HepG2 (cell line): Measurements from ENCODE around the gene LLGL1. TPM values are rescaled to one million over a fixed set of nuclear protein-coding genes. Genes with fewer than 3 reads are reported as not detected.

Source experiments
- ATAC-seq: fragments of 200-7000 bp; cut with Tn5 transposase; 3 replicates; pipeline ENCODE4 v1.9.1; 2020; ENCODE audit warnings: mild to moderate bottlenecking, moderate library complexity
- BruUV-seq: library from RNA; stranded (reverse); fragments of 400-500 nt; replicated peaks from 2 replicates; lab custom pipeline; 2021; lab: Mats Ljungman, UMichigan
- CTCF ChIA-PET: fragments of 300-600 bp; formaldehyde crosslinking; extraction: SDS; loops from one replicate; lab custom pipeline; 2021; ENCODE audit warnings: low total read pairs, inconsistent platforms, low intra/inter-chr PET ratio; lab: Yijun Ruan, JAX
- POLR2A ChIA-PET: fragments of 350-600 bp; sonication (Branson Sonifier 250); formaldehyde crosslinking; loops from one replicate; lab custom pipeline; 2020; ENCODE audit warnings: antibody characterized with exemption, inconsistent platforms; lab: Yijun Ruan, JAX
- DNase-seq: peaks from one replicate; pipeline ENCODE4 v3.0.0-alpha.2; 2015; ENCODE audit warnings: low spot score
- FAIRE-seq: peaks from 3 replicates; lab custom pipeline; 2011; peaks lifted over from hg19 to GRCh38; lab: Jason Lieb, UNC
- H2AFZ ChIP-seq: one replicate; pipeline ENCODE4 v1.6.1; 2011; ENCODE audit warnings: low read length, inconsistent platforms
- H3K27ac ChIP-seq: fragments of 300-600 bp; 3 replicates; pipeline ENCODE4 v1.8.0; 2011; ENCODE audit warnings: mixed run types, mild to moderate bottlenecking, mixed read lengths, low read length, inconsistent platforms; ENCODE audit not compliant: insufficient read depth; ENCODE audit errors: extremely low read length
- H3K27me3 ChIP-seq, 2 experiments: fragments of 200-600 bp in 1 of 2; 2 replicates in 1 of 2; 3 replicates in 1 of 2; pipeline versions ENCODE4 v1.6.0 to v1.8.0; 2011; ENCODE audit warnings: low read length in 2 of 2, mild to moderate bottlenecking in 2 of 2, moderate library complexity in 2 of 2, inconsistent platforms in 1 of 2; ENCODE audit not compliant: insufficient read depth in 2 of 2, control insufficient read depth in 1 of 2
- H3K36me3 ChIP-seq, 2 experiments: fragments of 200-600 bp in 1 of 2; replicated peaks in 1 of 2; 2 replicates in 1 of 2; 3 replicates in 1 of 2; pipeline versions ENCODE4 v1.5.1 to v1.8.0; 2011; ENCODE audit warnings: low read length in 2 of 2, inconsistent platforms in 1 of 2; ENCODE audit not compliant: insufficient read depth in 2 of 2, control insufficient read depth in 1 of 2
- H3K4me1 ChIP-seq: 2 replicates; pipeline ENCODE4 v1.5.1; 2012; ENCODE audit warnings: low read length, inconsistent platforms; ENCODE audit not compliant: insufficient read depth
- H3K4me2 ChIP-seq: 2 replicates; pipeline ENCODE4 v1.6.0; 2011; ENCODE audit warnings: low read depth, low read length, inconsistent platforms
- H3K4me3 ChIP-seq, 3 experiments: fragments of 200-600 bp in 1 of 3; sonication (generic), shearing (Covaris generic) in 1 of 3; replicated peaks in 1 of 3; 2 replicates each; pipeline ENCODE4 v1.5.1; 2011 to 2016; ENCODE audit warnings: low read length in 3 of 3, inconsistent platforms in 2 of 3, low read depth in 2 of 3, mild to moderate bottlenecking in 2 of 3, control low read depth in 1 of 3, mixed read lengths in 1 of 3; ENCODE audit not compliant: insufficient read depth in 1 of 3
- H3K79me2 ChIP-seq: one replicate; pipeline ENCODE4 v1.6.1; 2011; ENCODE audit warnings: low read length, inconsistent platforms; ENCODE audit not compliant: insufficient read depth
- H3K9ac ChIP-seq: 2 replicates; pipeline ENCODE4 v1.6.0; 2011; ENCODE audit warnings: mild to moderate bottlenecking, low read depth, low read length, inconsistent platforms; ENCODE audit not compliant: insufficient read depth
- H3K9me3 ChIP-seq: 2 replicates; pipeline ENCODE4 v1.5.1; 2012; ENCODE audit warnings: mild to moderate bottlenecking, low read length
- H4K20me1 ChIP-seq: 2 replicates; pipeline ENCODE4 v1.6.0; 2011; ENCODE audit warnings: inconsistent platforms, mild to moderate bottlenecking, low read length, moderate library complexity; ENCODE audit not compliant: insufficient read depth
- ARID3A ChIP-seq: IDR thresholded peaks from 2 replicates; pipeline ENCODE4 v1.6.1; 2012; ENCODE audit warnings: low read depth, low read length, improper control_type of control experiment
- ATF7-NPFF ChIP-seq: sonication (generic); formaldehyde crosslinking; IDR thresholded peaks from 2 replicates; pipeline ENCODE4 v1.8.1; 2023; ENCODE audit warnings: mild to moderate bottlenecking, low read depth, missing genetic modification reagents, moderate library complexity
- DMAP1 ChIP-seq: IDR thresholded peaks from 2 replicates; pipeline ENCODE4 v1.6.1; 2016
- HDAC6 ChIP-seq: fragments of 200-600 bp; sonication (generic); IDR thresholded peaks from 2 replicates; pipeline ENCODE4 v1.7.0; 2017; ENCODE audit warnings: mild to moderate bottlenecking, antibody characterized with exemption, low read length, low read depth
- NPAS2 ChIP-seq: sonication (generic); formaldehyde crosslinking; IDR thresholded peaks from 2 replicates; pipeline ENCODE4 v1.8.0; 2022; ENCODE audit warnings: mild to moderate bottlenecking, missing genetic modification reagents, borderline replicate concordance
- PATZ1 ChIP-seq: sonication (generic); formaldehyde crosslinking; IDR thresholded peaks from 2 replicates; pipeline ENCODE4 v1.4.0; 2020; ENCODE audit warnings: missing genetic modification reagents
- SIN3A ChIP-seq: IDR thresholded peaks from 2 replicates; pipeline ENCODE4 v1.6.1; 2011; ENCODE audit warnings: low read depth, mild to moderate bottlenecking, control low read depth, low read length, borderline replicate concordance
- ZFYVE20 ChIP-seq: sonication (generic); formaldehyde crosslinking; IDR thresholded peaks from 2 replicates; pipeline ENCODE4 v1.8.0; 2023; ENCODE audit warnings: low read depth, mild to moderate bottlenecking, moderate library complexity, missing genetic modification reagents, borderline replicate concordance
- ZXDC ChIP-seq: sonication (generic); formaldehyde crosslinking; IDR thresholded peaks from 2 replicates; pipeline ENCODE4 v1.5.0; 2020; ENCODE audit warnings: mild to moderate bottlenecking, missing genetic modification reagents
- WGBS: methylation state at CpG from one replicate; pipeline ENCODE4 v1.1.6; 2017; ENCODE audit warnings: low lambda C conversion rate; 5-methylcytosine and 5-hydroxymethylcytosine counted together
- in situ Hi-C: cut with HindIII; loops from 2 replicates; pipeline ENCODE4 v1.10.0; 2017; ENCODE audit warnings: low pct_unique_long_range_greater_than_20kb; ENCODE audit not compliant: extremely low pct_ligation_motif_present
- intact Hi-C: fragments of 100-400 bp; cut with micrococcal nuclease; formaldehyde crosslinking; loops from one replicate; pipeline ENCODE4 v1.10.0; 2022; ENCODE audit not compliant: unreplicated experiment
- polyA plus RNA-seq, 8 experiments: library from polyadenylated mRNA; depleted of rRNA in 3 of 8; stranded (reverse) in 7 of 8; unstranded in 1 of 8; fragments of >200 nt; fragmentation: Illumina TruSeq in 4 of 8; extraction: Trizol in 4 of 8; gene quantifications; 2 replicates each; pipeline versions ENCODE4 v1.2.1 to v1.2.3, GENCODE V29; 2011 to 2016; ENCODE audit warnings: low read depth in 4 of 8, missing spikeins in 1 of 8, mixed read lengths in 1 of 8; ENCODE audit not compliant: insufficient read depth in 1 of 8
- total RNA-seq, 5 experiments: library from RNA; depleted of rRNA; stranded (reverse); fragments of >200 nt; fragmentation: Illumina TruSeq; extraction: Trizol; gene quantifications; 2 replicates each; pipeline ENCODE4 v1.2.3, GENCODE V29; 2016; ENCODE audit warnings: low read depth in 1 of 5
- TF ChIP-seq, protein P1 (sequence below): sonication (generic); formaldehyde crosslinking; IDR thresholded peaks from 2 replicates; pipeline ENCODE4 v1.5.0; 2020; ENCODE audit warnings: missing genetic modification reagents
- TF ChIP-seq, protein P2 (sequence below): sonication (generic); formaldehyde crosslinking; IDR thresholded peaks from 2 replicates; pipeline ENCODE4 v1.9.0; 2021; ENCODE audit warnings: missing genetic modification reagents, mild to moderate bottlenecking, borderline replicate concordance
- TF ChIP-seq, protein P3 (sequence below): sonication (generic); formaldehyde crosslinking; IDR thresholded peaks from 2 replicates; pipeline ENCODE4 v1.5.1; 2020; ENCODE audit warnings: missing genetic modification reagents, mild to moderate bottlenecking, borderline replicate concordance

LLGL1 gene
- total and polyA plus RNA-seq, 2 of the 13 experiments (the other 11 are each of a cell fraction or from before 2014, with no cell fraction given), result 15.0 to 15.3 TPM

GRCh38 chr17:18194394-18194793 is 31.0 kb upstream of the LLGL1 start:
- ATAC-seq (no peak), DNase-seq (no peak), FAIRE-seq (no peak)
- H3K4me2 ChIP-seq, result no peak overlapping the region
- in situ Hi-C loops, result no loop called here
- H3K79me2 ChIP-seq, result peaks cover 92% of the 10 kb centered on the region
- no peak overlapping the region for H3K4me3 ChIP-seq
- ChIA-PET CTCF (no interaction called here), POLR2A (interaction anchor here (1.0 kb wide), 1 partner anchor 11 kb away, joined by 3 read pairs; the partner anchor contains the start of gene ALKBH5)
- H2AFZ ChIP-seq, result no peak overlapping the region
- no peaks in the 10 kb centered on the region for H3K27me3 ChIP-seq
- no peak overlapping the region for H3K27ac ChIP-seq
- H3K36me3 ChIP-seq, result peaks cover 40 to 69% of the 10 kb centered on the region in 2 experiments
- 100% methylated on average over 4 of the region's 4 CpGs for WGBS
- no TSS peak for BruUV-seq
- intact Hi-C loops, result no loop called here
- no peak overlapping the region for H3K9ac ChIP-seq
- no peaks in the 10 kb centered on the region for H3K9me3 ChIP-seq
- peaks cover 33% of the 10 kb centered on the region for H3K4me1 ChIP-seq
- peaks cover 58% of the 10 kb centered on the region for H4K20me1 ChIP-seq
- no peak for TF ChIP-seq DMAP1 (CRISPR knock-in tag)
- TF ChIP-seq HDAC6, result no peak
- TF ChIP-seq PATZ1 (CRISPR knock-in tag), result no peak
- TF ChIP-seq, protein P1, sequence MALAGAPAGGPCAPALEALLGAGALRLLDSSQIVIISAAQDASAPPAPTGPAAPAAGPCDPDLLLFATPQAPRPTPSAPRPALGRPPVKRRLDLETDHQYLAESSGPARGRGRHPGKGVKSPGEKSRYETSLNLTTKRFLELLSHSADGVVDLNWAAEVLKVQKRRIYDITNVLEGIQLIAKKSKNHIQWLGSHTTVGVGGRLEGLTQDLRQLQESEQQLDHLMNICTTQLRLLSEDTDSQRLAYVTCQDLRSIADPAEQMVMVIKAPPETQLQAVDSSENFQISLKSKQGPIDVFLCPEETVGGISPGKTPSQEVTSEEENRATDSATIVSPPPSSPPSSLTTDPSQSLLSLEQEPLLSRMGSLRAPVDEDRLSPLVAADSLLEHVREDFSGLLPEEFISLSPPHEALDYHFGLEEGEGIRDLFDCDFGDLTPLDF (CRISPR knock-in tag), result no peak
- no peak for TF ChIP-seq ARID3A
- TF ChIP-seq, protein P2, sequence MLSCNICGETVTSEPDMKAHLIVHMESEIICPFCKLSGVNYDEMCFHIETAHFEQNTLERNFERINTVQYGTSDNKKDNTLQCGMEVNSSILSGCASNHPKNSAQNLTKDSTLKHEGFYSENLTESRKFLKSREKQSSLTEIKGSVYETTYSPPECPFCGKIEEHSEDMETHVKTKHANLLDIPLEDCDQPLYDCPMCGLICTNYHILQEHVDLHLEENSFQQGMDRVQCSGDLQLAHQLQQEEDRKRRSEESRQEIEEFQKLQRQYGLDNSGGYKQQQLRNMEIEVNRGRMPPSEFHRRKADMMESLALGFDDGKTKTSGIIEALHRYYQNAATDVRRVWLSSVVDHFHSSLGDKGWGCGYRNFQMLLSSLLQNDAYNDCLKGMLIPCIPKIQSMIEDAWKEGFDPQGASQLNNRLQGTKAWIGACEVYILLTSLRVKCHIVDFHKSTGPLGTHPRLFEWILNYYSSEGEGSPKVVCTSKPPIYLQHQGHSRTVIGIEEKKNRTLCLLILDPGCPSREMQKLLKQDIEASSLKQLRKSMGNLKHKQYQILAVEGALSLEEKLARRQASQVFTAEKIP (CRISPR knock-in tag), result no peak
- TF ChIP-seq ZFYVE20, result no peak
- no peak for TF ChIP-seq NPAS2 (CRISPR knock-in tag)
- TF ChIP-seq, protein P3, sequence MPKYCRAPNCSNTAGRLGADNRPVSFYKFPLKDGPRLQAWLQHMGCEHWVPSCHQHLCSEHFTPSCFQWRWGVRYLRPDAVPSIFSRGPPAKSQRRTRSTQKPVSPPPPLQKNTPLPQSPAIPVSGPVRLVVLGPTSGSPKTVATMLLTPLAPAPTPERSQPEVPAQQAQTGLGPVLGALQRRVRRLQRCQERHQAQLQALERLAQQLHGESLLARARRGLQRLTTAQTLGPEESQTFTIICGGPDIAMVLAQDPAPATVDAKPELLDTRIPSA, result no peak
- no peak for TF ChIP-seq SIN3A
- TF ChIP-seq ATF7-NPFF, result no peak
- TF ChIP-seq ZXDC (CRISPR knock-in tag), result no peak
